GM19372 (cell line): Measurements from ENCODE around the gene TMEM269.
"Not testable (repeated sequence)": the region's sequence is repeated elsewhere in the genome, so short reads cannot be mapped to it uniquely, and the experiment has no call there.

Source experiments
- ATAC-seq: cut with Tn5 transposase; IDR thresholded peaks from one replicate; pipeline ENCODE4 v1.9.1; 2021; ENCODE audit warnings: mild to moderate bottlenecking, low read depth, moderate library complexity; ENCODE audit not compliant: unreplicated experiment

Gene TMEM269

DNA sequence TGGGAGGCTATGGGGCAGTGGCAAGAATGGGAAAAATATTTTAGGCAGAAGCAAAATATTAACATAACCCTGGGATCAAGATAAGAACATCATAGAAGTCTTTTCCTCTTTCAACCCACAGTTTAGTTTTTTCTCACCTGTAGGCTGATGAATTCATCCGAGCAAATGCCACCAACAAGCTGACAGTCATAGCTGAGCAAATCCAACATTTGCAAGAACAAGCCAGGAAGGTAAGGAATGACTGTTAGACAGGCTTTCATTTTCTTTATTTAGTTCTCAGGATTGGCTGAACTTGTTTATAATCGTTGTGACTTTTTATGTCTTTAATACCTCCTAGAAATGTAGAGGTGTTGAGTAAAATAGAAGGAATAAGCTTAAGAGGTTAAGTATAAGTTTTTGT is 11.4 kb upstream of the TMEM269 start:
- ATAC-seq = no peak

DNA sequence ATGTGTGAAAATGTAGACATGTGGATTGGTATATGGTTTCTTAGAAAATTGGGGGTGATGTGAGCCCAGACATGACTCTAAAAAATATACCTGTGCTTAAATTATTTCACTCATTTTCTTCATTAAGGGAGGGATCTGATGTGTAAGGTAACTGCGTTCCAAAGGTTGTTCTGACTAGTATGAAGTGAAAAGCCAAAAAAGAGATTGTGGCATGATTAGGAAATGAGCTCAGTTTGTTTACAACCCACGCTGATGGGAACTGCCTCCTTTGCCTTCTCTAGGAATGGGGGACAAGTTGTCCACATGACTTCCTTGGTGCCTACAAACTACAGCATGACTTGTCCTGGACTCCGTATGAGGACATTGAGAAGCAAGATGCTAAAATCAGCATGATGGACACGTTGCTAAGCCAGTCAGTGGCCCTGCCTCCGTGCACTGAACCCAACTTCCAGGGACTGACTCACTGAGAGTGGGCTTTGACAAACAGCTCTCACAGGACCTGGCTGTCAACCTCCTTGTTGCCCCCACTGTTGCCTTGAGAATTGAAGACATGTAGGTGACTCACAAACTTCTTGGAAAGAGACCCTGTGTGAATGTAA is 9.8 kb upstream of the TMEM269 start:
- no peak for ATAC-seq

DNA sequence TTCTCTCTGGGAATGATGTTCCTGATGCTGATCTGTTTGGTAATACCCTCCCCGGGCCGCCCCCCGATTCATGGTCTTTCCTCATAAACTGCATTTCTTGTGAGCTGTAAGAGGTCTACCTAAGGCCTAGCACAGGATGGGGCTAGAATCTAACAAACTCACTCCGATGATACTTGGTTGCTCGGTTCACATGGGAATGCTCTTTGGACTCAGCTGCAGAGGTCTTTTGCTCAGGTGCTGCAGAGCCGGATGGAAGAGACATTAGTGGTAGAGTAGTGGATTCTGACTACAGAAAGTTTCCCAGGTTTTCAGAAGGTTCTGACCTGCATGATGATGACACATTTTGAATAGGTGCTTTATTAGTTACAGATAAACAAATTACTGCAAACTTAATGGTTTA is 8.3 kb upstream of the TMEM269 start:
- no peak for ATAC-seq

DNA sequence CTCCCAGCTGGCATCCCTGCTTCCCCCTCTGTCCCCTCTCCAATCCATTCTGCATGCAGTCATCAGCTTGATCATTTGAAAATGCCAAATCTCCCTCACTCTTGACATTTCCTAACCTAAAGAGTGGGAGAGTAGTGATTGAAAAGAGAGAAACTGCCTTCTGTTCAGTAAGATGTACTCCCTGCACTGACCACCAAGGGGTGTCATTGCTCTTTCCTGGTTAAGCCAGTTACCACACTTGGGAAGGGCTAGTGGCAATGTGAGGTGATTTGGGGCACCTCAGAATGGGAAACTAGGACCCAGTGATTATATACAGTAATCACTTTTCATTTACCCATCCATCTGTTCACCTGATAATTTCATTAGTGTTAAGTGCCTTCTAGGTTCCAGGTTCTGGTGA is 6.9 kb upstream of the TMEM269 start:
- ATAC-seq = no peak

DNA sequence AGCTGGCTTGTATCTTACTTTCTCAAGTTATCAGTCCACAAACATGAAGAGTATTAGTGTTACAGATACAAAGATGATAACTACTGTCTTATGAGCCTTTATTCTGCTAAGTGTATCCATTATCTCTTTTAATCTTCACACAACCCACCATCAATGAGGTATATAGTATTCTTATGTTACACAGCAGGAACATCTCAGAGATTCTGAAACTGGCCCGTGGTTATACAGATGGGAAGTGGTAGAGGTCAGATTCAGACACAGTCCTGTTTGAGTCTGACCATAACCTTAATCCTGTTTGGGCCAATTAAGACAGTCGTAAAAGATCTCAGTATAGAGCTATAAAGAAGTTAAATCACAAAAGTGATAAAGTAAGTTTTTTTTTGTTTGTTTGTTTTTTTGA is 5.1 kb upstream of the TMEM269 start:
- ATAC-seq = no peak

DNA sequence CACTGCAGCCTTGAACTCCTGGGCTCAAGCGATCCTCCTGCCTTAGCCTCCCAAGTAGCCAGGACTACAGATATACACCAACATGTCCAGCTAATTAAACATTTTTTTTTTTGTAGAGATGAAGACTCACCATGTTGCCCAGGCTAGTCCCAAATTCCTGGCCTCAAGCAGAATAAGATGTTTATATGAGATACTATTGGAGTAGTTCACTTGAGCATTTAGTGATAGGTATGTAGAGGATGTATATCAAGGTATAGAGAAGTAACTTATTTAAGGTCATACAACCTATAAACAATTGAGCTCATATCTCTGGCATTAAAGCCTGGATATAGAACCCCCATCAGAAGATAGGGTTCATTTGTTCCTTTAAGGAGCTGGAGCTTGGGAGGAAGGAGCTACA is 4.6 kb upstream of the TMEM269 start:
- ATAC-seq = no peak

DNA sequence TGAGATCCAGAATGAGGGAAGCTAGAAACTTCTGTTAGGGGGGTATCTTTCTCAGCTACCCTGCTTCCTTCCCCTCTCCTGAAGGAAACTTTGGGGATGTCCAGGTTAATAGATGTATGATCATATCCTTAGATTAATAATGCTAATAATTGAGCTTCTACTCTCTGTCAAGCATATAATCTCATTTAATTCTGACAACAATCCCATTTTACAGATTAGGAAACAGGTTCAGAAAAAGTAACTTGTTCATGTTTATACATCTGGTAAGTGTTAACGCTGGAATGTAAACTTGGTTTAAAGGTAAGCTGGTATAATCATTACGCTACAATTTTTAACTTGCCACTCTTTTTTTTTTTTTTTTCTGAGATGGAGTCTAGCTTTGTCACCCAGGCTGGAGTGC is 1.7 kb upstream of the TMEM269 start:
- ATAC-seq = no peak

DNA sequence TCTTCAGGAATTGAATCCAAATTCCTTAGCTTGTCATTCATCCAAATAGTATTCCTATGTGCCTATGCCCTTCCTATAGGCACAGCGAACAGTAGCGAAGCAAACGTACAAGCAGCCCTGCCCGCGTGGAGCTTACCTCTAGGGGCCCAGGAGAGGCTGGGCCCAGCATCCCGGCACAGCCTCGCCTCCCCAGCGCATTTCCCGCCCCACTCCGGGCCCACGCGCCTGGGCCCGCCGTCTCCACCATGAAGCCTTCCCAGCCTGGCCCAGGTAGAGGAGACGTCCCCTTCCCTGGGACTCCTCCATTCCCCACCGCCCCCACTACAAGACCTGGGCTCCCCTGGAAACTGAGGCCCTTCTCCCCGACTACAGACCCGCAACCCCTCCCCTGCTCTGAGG is 245 bp upstream of the TMEM269 start:
- no peak for ATAC-seq

DNA sequence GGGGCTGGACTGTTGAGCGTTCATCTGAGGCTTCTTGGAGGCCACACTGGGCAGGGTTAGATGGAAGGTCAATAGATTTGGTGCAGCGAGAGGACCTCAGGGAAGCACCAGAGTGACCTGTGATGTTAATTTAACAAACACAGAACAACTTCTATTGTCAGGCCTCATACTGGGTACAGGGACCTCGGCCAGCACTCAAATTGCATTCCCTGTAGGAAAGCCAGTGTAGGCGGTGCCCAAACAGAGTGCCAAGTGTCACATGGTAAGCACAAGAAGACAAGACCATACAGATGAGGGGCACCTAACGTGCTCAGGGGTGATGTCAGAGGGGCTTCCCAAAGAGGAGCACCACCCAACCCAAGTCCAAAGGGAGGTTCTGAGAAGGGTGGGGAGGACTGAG is 1.3 kb downstream of the TMEM269 start:
- ATAC-seq = no peak

DNA sequence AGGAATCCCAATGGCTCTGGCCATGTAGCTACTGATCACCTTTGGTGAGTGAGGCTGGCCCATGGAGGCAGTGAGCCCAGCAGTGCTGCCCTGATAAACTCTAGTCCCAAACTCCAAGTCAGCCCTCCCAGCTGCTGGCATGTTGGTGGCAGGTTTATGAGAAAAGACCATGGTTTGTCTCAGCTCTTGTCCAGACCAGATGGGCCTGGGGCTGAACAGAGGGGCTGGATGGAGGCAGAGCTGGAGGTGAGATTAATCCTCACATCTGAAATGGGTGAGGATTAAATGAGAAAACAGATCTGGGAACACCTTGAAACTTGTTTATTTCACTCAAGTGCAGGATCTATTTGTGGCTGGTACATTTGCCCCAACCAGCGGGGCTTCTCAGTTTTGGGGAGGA is 3.2 kb downstream of the TMEM269 start:
- ATAC-seq = no peak

DNA sequence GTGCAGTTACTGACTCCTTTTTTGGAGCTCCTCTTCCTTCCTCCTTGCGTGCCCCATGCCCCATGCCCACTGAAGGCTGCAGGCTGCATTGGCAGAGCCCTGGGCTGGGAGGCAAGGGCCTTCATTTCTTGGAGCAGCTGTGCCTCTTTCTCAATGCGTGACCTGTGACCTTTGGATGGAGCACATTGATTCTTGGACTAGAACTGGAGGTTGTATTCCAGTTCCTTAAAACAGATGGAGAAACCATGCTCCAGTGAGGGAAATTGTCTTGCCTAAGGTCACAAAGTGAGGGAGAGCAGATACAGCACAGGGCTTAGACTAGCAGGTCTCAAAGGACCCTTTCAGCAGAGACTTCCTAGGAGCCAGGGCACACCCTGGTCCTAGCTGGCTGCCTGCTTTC is 9.0 kb downstream of the TMEM269 start:
- ATAC-seq = no peak

DNA sequence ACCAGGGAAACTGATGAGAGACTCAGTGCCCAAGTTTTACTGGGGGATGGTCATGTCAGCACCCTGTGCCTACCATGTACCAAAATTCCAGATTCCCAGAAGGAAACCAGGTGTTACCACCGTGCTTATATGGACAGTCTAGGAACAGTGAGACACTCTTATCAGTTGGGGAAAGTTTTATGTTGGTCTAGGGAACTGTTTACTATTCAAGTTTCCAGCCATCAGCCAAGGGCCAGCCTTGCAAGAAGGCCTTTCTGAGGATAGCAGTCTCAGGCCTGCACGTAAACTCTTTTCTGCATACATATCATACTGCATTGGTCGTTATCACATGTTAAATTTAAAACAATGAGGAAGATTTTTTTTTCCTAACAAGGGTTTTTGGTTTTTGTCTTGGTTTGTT is 12.6 kb downstream of the TMEM269 start:
- no peak for ATAC-seq

DNA sequence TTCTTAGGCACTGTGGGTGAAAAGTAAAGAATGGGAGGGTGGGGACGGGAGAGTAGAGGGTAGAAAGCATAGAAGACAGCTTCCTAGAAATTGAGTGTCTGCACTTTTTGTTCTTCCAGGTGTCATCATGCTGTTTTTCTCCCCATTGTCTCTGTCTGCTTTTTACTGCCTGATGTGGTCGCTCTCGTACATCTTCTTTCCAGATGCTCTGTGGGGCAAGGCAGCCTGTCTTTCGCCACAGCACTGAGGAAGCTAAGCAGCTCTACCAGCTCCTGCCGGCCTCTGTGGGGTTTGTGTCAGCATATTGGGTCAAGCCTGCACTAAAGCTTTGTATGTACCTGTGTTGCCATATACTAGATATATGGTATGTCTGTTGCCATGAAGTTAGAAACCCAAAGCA is 13.2 kb downstream of the TMEM269 start:
- no peak for ATAC-seq

DNA sequence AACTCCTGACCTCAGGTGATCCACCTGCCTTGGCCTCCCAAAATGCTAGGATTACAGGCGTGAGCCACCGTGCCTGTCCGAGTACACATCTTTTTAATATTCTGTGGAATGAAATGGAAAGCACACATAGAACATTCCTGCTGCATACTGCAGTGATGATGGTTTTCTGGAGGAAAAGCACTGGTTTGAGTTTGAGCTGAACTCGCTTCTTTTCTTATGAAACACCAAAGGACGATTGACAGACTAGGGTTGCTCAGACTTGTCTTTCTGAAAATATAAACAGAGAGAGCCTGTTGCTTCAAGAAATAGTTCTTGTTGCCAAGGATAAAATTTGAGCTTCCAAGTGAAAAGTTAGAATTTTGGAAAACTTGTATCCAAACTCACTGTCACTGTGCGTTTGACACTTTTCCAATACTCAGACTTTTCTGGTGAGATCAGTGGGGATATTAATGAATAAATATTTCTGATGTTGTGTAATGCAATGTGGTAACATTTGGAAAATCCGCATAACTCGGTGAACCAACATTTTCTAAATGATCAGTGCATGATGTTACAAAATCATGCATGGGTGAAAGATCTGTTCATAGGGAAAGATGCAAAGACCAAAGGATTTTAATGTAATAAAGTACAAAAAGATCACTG is 17.2 kb downstream of the TMEM269 start:
- ATAC-seq = no peak

DNA sequence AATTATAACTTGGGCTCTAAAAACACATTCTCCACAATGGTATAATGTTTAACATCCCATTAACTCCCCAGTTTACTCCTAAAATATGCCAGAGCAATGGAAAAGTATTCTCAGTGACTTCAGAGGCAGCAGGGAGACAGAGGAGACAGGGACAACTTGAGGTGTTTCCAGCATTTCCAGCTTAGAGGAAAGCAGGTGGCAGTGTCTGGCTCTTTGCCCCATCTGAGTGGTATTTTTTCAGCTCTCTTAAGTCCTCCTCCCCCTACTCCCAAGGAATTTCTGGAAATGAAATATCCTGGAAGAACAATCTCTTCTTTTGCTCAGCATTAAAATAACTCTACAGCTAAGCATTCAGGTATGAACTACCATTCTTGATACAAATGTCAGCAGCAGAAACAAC is 21.4 kb downstream of the TMEM269 start:
- no peak for ATAC-seq

DNA sequence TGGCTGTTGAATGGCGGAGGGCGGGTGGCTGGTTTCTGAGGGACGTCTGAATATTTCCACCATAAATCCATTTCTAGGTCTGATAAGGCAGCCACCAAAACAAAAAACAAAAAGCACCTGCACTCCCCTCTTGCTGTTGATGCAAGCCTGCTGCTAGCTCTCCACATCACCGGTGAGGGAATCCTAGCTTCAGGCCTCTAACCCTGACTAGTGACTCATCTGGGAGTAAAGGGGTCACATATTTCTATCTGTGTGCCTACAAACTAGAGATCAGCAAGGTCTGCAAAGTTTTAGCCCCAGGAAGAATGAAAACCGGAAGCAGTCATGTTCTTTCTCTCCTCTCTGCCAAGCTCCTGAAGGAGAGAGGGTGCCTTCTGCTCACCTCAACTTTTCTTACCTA is 21.8 kb downstream of the TMEM269 start:
- no peak for ATAC-seq

DNA sequence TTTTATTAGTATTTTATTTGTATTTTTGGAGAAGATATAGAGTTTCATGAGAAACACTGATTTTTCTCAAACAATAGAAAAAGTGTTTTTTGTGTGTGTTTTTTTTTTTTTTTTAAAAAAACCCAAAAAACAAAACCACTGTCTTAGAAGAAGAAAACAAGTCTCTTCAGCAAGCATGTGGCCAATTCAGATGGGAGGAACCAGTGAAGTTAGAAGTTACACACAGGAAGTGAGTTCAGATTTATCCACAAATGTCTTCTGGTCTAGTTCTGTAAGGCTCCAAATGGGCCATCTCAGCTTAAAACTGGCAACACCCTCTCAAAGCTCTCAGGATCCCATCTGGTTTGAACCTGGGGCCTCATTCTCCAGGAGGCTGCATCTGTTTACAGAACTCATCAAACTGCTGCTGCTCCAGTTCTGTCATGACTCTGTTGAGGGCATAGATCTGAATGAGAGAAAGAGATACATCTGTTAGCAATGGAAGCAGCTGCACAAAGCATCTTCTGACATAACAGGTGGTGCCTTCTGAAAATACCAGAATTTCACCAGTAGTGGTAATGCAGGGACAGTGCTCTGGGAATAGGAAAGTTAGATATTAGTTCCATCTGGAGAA is 22.4 kb downstream of the TMEM269 start:
- no peak for ATAC-seq

DNA sequence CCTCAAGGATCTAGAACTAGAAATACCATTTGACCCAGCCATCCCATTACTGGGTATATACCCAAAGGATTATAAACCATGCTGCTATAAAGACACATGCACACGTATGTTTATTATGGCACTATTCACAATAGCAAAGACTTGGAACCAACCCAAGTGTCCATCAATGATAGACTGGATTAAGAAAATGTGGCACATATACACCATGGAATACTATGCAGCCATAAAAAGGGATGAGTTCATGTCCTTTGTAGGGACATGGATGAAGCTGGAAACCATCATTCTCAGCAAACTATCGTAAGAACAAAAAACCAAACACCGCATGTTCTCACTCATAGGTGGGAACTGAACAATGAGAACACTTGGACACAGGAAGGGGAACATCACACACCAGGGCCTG is 30.0 kb downstream of the TMEM269 start:
- ATAC-seq = not testable (repeated sequence)

DNA sequence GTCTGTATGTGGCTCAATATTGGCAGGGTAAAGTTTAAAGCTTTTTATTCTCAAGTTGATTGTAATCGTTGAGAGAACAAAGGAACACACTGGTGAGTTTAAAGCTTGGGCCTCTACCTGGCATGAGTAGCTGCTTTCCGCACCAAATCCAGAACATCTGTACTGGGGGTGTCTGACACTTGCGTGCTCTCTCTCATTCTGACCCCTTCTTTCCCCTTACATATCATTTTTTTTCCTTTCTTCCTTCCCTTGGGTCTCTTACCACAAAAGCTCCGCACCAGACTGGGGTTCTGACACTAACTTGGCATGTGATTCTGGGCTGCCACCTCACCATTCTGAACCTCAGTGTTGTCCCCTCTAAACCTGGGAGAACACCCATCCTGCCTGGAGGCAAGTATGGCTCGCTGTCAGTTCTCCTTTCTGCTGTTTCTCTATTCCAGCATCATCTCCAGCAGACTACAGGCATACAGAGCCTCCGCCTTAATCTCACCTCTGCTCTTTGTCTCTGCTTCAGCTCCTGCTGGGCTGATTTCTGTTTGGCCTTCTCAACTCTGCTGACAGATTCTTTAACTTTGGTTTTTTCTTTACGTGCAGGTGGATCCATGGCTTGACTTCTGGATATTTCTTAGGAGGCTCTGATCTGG is 31.3 kb downstream of the TMEM269 start:
- no peak for ATAC-seq

DNA sequence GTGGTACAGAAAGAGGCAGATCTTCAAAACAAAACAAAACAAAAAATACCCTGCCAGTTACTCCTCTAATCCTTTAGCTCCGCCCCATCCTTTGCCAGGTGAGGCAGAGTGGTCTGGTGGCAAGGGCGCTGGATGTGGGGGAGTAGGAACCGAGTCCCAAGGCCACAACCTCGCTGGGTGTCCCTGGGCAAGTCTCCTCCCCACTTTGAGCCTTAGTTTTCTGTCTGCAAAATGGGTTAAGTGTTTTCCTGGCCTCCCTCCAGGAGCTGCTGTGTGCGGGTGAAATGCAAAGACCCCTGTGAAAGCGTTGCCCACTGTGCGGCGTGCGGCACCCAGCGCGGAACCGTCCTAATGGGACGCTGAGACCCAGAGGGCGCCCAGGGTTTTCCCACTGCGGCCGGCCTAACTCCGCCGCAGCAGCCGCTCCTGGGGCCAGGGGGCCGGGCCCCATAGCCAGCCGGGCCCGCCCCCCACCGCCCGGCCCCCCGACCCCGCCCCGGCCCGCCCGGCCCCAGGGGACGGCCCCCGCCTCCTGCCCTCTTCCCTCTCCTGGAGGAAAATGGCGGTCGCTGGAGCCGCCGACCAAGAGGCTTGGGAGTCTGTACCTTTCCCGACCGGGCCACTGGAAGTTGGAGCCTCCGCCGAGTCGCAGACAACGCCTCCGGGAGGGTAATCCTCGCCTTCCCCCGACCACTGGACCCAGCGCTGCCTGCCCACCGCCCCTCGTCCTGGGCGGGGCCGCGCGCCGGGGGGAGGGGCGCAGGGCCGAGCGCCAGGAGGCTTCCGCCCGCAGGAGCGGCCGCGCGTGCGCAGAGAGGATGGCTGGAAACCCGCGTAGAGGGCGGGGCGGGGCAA is 32.0 kb downstream of the TMEM269 start, which contains the start of the genes ERMAP and SVBP:
ERMAP (plus strand) TSS at position 538 of the 855 bp plus-strand sequence. CDS start 13,327 bp downstream, outside the sequence.
SVBP (minus strand) TSS at position 813 of the 855 bp plus-strand sequence. CDS start 853 bp downstream, outside the sequence.
- ATAC-seq = peak; percentile 83

DNA sequence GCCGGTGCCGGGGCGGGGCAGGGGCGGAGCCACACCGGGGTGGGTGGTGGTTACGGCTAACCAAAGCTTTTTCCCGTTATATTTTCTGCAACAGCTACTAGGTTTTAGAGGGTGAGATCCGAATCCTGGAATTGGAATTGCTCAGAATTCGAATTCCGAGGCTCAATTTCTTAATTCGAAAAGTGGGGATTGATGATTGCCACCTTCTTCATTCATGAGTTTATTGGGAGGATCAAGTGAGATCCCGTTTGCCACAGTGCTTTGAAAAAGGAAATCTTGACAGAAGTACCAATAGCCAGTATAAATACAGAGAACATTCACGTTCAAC is 32.6 kb downstream of the TMEM269 start:
- no peak for ATAC-seq
